Measurements from ENCODE around the gene MAP7.

The MAP7 gene

DNA sequence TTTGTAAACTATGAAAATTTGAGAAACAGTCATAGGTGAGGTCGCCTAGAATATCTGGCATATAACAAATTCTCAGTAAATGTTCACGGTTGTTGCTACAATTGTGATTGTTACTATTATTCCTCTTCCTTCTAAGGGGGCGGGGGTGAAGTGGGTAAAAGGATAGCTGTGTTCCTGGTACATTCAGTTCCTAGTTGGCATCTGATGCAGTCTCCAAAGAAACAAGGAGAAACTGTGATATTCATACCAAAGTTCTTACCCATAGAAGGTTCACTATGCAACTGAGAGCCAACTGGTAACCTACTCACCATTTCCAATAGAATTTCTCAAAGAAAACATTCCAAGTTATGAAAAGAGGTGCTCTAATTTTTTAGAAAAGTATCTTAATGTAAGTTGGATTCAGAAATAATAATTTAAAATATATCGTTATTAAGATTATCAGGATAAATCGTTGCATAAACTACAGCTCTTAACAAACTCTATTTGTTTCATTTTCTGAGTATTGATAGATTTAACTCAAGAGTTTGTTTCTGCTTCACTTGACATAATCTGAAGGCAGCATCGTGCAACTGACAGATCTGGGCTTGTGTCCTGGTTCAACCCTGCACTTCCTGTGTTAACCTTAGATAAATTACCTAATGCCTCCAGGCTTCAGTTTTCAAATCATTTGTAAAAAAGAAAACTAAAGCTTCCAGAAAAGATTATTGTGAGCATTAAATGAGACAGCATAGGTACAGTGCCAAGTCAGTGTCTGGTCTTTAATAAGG is 13.3 kb upstream of the MAP7 start:
- DNase-seq (ENCODE audit: low spot score), result no peak

- DNase-seq (ENCODE audit: low spot score), result no peak
Observed at GRCh38 chr6:136562211-136562610, 12.0 kb upstream of the MAP7 start.

DNA sequence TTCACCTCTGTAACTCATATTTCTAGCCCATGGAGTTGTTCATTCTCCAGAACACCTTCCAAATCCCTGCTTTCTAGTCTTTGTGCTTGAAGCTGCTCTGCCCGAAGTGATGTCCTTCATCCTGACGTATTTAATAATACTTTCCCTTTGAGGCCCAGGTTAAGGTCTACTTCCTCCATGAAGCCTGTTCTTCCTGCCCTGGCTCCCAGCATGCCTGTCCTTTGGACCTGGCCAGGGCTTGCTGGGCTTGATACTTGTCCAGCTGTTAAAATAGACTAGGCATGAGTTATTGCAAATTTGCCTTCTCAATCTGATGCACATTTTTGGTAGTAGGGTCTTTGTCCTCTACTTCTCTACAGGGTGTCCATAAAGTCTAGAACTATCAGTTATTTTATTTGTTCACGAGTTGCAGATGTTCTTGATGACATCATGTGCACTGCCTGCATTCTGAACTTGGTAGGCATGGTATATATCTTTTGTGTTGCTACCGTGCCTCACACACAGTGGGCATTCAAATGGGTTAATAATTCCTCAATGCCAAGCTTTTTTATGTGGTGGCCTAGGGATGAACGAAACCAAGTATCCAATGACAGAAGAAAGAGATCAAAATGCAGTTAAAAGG is 3.1 kb upstream of the MAP7 start:
- DNase-seq (ENCODE audit: low spot score), result no peak

- no peak for DNase-seq (ENCODE audit: low spot score)
Observed at GRCh38 chr6:136552054-136552453, 1.8 kb upstream of the MAP7 start.

- DNase-seq (ENCODE audit: low spot score), result no peak
Observed at GRCh38 chr6:136551103-136551502, 881 bp upstream of the MAP7 start.

DNA sequence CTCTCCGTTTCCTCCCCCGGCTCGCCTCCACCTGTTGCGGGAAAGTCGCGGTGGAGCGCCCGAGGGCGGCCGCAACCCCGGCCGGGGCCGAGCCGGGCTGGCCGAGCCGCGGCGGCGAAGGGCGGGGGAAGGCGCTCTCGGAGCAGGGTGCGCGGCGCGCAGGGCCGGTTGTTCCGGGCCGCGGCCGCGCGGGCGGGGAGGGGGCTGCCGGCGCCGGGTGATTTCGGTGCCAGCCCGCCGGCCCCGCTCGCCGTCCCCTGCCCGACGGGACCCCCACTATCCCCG is 235 bp downstream of the MAP7 start:
- DNase-seq (ENCODE audit: low spot score), result no peak

DNA sequence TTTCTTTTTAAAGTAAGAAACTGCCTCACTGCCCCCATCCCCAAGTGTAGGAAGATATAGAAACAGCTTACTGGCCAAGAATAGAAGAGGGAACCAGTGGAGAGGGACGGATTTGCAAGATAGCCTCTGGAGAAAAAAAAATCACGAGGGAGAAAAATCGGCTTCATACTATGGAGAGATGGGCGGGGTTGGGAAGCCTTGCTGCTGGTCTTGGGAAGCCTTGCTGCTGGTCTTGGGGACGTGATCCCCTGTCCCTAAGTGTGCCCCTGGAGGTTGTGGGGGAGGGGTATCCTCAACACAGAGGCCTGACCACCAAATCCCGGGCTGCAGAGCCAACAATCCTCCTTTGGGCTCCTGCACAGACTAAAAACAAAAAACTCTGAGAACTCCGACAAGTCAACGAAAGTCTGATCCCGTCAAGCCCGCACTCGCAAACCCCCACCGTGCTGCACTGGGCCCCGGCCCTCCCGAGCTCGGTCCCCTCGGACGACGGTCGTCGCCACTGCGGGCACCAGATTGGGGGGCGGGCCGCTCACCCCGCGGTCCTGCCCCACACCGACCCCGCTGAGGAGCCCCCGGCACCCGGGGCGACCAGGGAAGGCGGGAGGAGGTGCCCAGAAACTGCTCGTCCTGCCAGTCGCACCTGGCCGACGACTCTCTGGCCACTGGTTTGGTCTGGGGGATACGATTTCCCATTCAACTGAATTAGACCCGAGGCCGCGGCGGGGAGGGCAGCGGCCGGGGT is 750 bp downstream of the MAP7 start:
- no peak for DNase-seq (ENCODE audit: low spot score)

DNA sequence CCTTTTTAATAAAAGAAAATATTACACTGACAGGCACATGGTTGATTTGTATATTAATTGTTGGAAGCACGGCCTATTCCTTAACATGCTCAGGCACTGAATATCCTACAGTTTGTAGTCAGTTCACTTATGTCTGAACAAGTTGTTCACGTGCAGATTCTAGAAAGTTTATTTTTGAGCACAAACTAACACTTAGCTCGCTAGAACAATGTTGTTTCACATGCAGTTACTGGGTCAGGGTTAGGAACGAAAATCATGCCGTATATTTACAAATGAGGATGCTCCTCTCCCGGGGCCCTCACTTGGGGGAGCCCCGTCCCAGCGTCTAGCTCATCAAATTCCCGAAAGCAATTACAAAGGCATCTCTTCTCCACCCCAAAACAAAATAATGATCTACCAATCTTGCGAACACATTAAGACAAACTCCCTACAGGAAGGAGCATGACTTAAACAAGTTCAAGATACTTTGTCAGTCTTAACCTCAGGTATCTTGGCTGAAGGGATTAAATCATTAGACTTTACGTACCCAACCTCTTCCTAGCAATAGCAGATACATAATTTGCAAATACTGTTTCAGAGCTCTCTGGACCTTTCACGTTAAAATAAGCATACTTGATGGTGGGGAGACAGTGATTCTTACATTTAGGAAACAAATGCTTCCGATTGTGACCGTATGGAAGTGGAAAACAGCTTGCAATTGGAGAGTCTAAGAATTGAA is 1.5 kb downstream of the MAP7 start:
- DNase-seq (ENCODE audit: low spot score), result no peak

DNA sequence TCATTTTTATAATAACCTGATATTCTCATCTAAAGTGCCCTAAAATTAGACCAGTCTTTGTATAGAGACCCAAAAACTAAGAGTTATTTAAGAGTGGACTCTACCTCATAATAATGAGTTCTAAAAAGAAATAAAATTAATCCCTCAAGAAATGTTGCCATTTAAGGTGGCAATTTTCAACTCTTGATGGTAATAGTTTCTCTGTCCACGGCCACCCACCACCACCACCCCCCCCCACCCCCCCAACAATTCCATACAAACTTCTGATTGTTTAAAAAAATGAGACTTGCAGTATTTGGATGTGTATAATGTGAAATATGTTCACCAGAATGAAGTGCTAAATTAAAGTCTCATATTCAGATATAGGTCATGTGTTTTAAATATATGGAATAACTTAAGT is 2.4 kb downstream of the MAP7 start:
- DNase-seq (ENCODE audit: low spot score), result no peak

- DNase-seq (ENCODE audit: low spot score), result no peak
Observed at GRCh38 chr6:136547336-136547735, 2.9 kb downstream of the MAP7 start.

- DNase-seq (ENCODE audit: low spot score), result no peak
Observed at GRCh38 chr6:136546331-136546730, 3.9 kb downstream of the MAP7 start.

GRCh38 chr6:136544326-136544725 is 5.9 kb downstream of the MAP7 start:
- DNase-seq (ENCODE audit: low spot score), result no peak

GRCh38 chr6:136541395-136541794 is 8.8 kb downstream of the MAP7 start:
- no peak for DNase-seq (ENCODE audit: low spot score)

- no peak for DNase-seq (ENCODE audit: low spot score)
Observed at GRCh38 chr6:136539967-136540652, 10.1 kb downstream of the MAP7 start.

DNA sequence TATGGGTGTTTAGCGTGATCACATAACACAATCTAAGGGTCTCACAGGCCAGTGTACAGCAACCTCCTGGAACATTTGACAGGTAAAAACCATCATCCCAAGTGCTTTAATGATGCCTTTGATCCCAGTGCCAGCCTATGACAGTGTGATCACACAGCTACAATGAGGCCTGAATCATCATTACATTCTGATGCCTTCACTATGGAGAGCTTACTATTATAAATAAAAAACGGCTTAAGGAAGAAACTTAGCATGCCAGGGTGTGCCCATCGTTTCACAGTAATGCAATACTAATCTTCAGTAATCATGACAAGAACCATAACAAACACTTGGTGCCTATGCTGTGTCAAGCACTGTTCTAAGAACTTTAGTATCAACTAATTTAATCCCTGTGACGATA is 11.4 kb downstream of the MAP7 start:
- no peak for DNase-seq (ENCODE audit: low spot score)

- DNase-seq (ENCODE audit: low spot score), result no peak
Observed at GRCh38 chr6:136535880-136536650, 14.2 kb downstream of the MAP7 start.

GRCh38 chr6:136535017-136535765 is 15.0 kb downstream of the MAP7 start:
- no peak for DNase-seq (ENCODE audit: low spot score)

GRCh38 chr6:136534268-136534667 is 16.0 kb downstream of the MAP7 start:
- DNase-seq (ENCODE audit: low spot score), result no peak

GRCh38 chr6:136533487-136533886 is 16.7 kb downstream of the MAP7 start:
- no peak for DNase-seq (ENCODE audit: low spot score)

GRCh38 chr6:136532030-136532429 is 18.2 kb downstream of the MAP7 start:
- no peak for DNase-seq (ENCODE audit: low spot score)

DNA sequence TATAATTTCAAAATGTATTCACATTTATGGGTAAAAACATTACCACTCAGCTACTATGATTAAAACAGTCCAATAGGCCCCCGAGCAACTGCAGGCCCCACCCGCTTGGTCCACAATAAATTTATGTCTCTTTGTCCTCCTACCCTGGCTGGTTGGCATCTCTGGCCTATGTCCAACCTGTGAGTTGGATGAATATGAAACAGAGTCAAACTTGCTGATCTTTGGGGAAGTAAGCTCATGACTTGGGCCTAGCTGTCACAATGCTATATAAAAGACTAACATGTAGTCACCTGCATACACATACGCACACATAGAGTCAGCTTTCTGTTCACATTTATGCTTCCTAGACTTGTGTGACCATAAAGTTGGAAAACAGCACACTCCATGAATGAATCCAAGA is 20.5 kb downstream of the MAP7 start:
- DNase-seq (ENCODE audit: low spot score), result no peak
